Neural progenitor cell (in vitro differentiated cells): Measurements from ENCODE around the gene MAPK9. TPM values are rescaled to one million over a fixed set of nuclear protein-coding genes. Genes with fewer than 3 reads are reported as not detected.

Source experiments
- DNase-seq: peaks from one replicate; pipeline ENCODE4 v3.0.0-alpha.2; 2016; ENCODE audit warnings: low spot score
- H2AFZ ChIP-seq: fragments of 200-600 bp; sonication (generic); replicated peaks from 2 replicates; pipeline ENCODE4 v1.6.1; 2016; ENCODE audit warnings: antibody characterized with exemption
- H3F3A ChIP-seq: fragments of 200-600 bp; sonication (generic); 2 replicates; pipeline ENCODE4 v1.6.1; 2016; ENCODE audit warnings: antibody characterized with exemption, low read depth
- H3K27ac ChIP-seq: fragments of 200-600 bp; sonication (generic); 2 replicates; pipeline ENCODE4 v1.5.1; 2016; ENCODE audit warnings: mild to moderate bottlenecking
- H3K27me3 ChIP-seq: fragments of 200-600 bp; sonication (generic); 2 replicates; pipeline ENCODE4 v1.6.1; 2016; ENCODE audit warnings: mild to moderate bottlenecking, moderate library complexity
- H3K36me3 ChIP-seq: fragments of 200-600 bp; sonication (generic); 2 replicates; pipeline ENCODE4 v1.5.1; 2016
- H3K4me1 ChIP-seq: fragments of 200-600 bp; sonication (generic); 2 replicates; pipeline ENCODE4 v1.6.1; 2016; ENCODE audit warnings: mixed run types
- H3K4me2 ChIP-seq: fragments of 200-600 bp; sonication (generic); 2 replicates; pipeline ENCODE4 v1.6.1; 2016
- H3K4me3 ChIP-seq: fragments of 200-600 bp; sonication (generic); 2 replicates; pipeline ENCODE4 v1.5.1; 2016
- H3K79me2 ChIP-seq: fragments of 200-600 bp; sonication (generic); 2 replicates; pipeline ENCODE4 v1.6.1; 2016; ENCODE audit warnings: low read depth
- H3K9ac ChIP-seq: fragments of 200-600 bp; sonication (generic); 2 replicates; pipeline ENCODE4 v1.6.1; 2016
- H3K9me3 ChIP-seq: fragments of 200-600 bp; sonication (generic); 2 replicates; pipeline ENCODE4 v1.5.1; 2016; ENCODE audit warnings: low read depth
- H4K20me1 ChIP-seq: fragments of 200-600 bp; sonication (generic); 2 replicates; pipeline ENCODE4 v1.6.1; 2016; ENCODE audit warnings: low read depth
- H3K27ac Mint-ChIP-seq: 3 replicates; pipeline ENCODE4 v1.8.0; 2021; ENCODE audit warnings: mixed read lengths
- H3K27me3 Mint-ChIP-seq: 2 replicates; pipeline ENCODE4 v1.8.0; 2022; ENCODE audit warnings: low read depth, mild to moderate bottlenecking, inconsistent platforms, moderate library complexity, mixed read lengths; ENCODE audit not compliant: insufficient read depth
- H3K36me3 Mint-ChIP-seq: 3 replicates; pipeline ENCODE4 v1.8.0; 2021; ENCODE audit warnings: mixed read lengths
- H3K4me1 Mint-ChIP-seq: 3 replicates; pipeline ENCODE4 v1.8.0; 2021; ENCODE audit warnings: mixed read lengths
- H3K4me3 Mint-ChIP-seq: 3 replicates; pipeline ENCODE4 v1.8.0; 2021; ENCODE audit warnings: mild to moderate bottlenecking, moderate library complexity, mixed read lengths
- H3K9me3 Mint-ChIP-seq: 3 replicates; pipeline ENCODE4 v1.8.0; 2020; ENCODE audit warnings: mixed read lengths
- EZH2 ChIP-seq: fragments of 200-600 bp; sonication (generic); IDR thresholded peaks from 2 replicates; pipeline ENCODE4 v1.6.1; 2017; ENCODE audit warnings: antibody characterized with exemption, mild to moderate bottlenecking, moderate library complexity
- EZH2phosphoT487 ChIP-seq: fragments of 200-600 bp; sonication (generic); IDR thresholded peaks from 2 replicates; pipeline ENCODE4 v1.6.1; 2017; ENCODE audit warnings: antibody characterized with exemption
- total RNA-seq: library from RNA; depleted of rRNA; stranded (reverse); fragments of >200 nt; gene quantifications from 2 replicates; pipeline ENCODE4 v1.2.3, GENCODE V29; 2015; ENCODE audit warnings: low replicate concordance
- TF ChIP-seq, protein P1 (sequence below): fragments of 200-600 bp; sonication (generic); IDR thresholded peaks from 2 replicates; pipeline ENCODE4 v1.5.1; 2017; ENCODE audit warnings: antibody characterized with exemption, mild to moderate bottlenecking

Gene MAPK9
- total RNA-seq, 1 donor from 2014 or later = 40.6 TPM

DNA sequence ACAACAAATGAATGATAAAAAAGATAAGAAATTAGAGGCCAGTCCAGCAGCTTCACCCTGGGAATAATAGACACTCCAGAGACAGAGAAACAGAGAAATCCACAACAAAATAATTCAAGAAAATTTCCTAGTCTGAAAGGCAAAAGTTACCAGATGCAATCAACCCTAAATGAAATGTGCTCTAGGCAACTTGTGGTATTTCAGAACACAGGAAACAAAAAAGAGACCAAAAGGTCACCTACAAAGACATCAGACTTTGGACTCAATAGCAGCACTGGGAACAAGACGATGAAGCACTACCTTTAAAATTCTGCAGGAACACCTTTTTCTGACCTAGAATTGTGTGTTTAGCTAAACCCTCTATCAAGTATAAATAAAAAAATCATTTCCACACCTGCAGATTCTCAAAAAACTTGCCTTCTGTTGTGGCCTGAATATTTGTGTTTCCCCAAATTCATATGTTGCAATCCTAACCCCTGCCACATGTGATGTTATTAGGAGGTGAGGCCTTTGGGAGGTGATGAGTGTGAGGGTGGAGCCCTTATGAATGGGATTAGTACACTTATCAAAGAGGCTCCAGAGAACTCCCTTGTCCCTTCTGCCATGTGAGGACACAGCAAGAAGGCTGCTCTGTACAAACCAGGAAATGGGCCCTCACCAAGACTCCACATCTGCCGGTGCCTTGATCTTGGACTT is 5.9 kb upstream of the MAPK9 start:
- H3K4me3 ChIP-seq = no peak overlapping the region
- no peak overlapping the region for H3K4me2 ChIP-seq
- H3K27me3 ChIP-seq = no peaks in the 10 kb centered on the region
- Mint-ChIP-seq H3K4me1 (peaks cover 10% of the 10 kb centered on the region), H3K36me3 (peaks cover 25% of the 10 kb centered on the region), H3K27ac (no peak overlapping the region), H3K27me3 (peaks cover 8% of the 10 kb centered on the region), H3K9me3 (peaks cover 3% of the 10 kb centered on the region), H3K4me3 (no peak overlapping the region)
- no peak overlapping the region for H3K27ac ChIP-seq
- no peaks in the 10 kb centered on the region for H3K79me2 ChIP-seq
- no peak for DNase-seq
- peaks cover 7% of the 10 kb centered on the region for H3F3A ChIP-seq
- H3K9ac ChIP-seq = no peak overlapping the region
- H3K9me3 ChIP-seq = no peaks in the 10 kb centered on the region
- no peak overlapping the region for H2AFZ ChIP-seq
- H4K20me1 ChIP-seq = peaks cover 13% of the 10 kb centered on the region
- no peak for TF ChIP-seq EZH2phosphoT487
- TF ChIP-seq, protein P1, sequence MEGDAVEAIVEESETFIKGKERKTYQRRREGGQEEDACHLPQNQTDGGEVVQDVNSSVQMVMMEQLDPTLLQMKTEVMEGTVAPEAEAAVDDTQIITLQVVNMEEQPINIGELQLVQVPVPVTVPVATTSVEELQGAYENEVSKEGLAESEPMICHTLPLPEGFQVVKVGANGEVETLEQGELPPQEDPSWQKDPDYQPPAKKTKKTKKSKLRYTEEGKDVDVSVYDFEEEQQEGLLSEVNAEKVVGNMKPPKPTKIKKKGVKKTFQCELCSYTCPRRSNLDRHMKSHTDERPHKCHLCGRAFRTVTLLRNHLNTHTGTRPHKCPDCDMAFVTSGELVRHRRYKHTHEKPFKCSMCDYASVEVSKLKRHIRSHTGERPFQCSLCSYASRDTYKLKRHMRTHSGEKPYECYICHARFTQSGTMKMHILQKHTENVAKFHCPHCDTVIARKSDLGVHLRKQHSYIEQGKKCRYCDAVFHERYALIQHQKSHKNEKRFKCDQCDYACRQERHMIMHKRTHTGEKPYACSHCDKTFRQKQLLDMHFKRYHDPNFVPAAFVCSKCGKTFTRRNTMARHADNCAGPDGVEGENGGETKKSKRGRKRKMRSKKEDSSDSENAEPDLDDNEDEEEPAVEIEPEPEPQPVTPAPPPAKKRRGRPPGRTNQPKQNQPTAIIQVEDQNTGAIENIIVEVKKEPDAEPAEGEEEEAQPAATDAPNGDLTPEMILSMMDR = no peak
- no peak for TF ChIP-seq EZH2
- H3K36me3 ChIP-seq = no peaks in the 10 kb centered on the region
- no peaks in the 10 kb centered on the region for H3K4me1 ChIP-seq

DNA sequence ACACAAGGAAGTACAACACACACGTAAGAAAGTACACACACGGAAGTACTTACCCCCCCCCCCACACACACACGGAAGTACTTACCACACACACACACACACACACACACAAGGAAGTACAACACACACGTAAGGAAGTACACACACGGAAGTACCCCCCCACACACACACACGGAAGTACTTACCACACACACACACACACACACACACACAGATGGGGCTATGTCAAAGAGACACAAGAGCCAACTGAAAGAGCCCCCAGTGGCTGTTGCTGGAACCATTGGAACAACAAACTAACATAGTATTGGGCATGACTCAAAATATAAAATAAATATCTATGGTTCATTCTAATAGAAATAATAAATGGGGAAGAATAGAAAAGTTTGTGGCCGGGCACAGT is 4.9 kb upstream of the MAPK9 start:
- peaks cover 14% of the 10 kb centered on the region for H3F3A ChIP-seq
- peaks cover 3% of the 10 kb centered on the region for H3K9me3 Mint-ChIP-seq
- peaks cover 21% of the 10 kb centered on the region for H3K36me3 Mint-ChIP-seq
- no peaks in the 10 kb centered on the region for H3K4me1 ChIP-seq
- no peaks in the 10 kb centered on the region for H3K9me3 ChIP-seq
- no peak overlapping the region for H2AFZ ChIP-seq
- H3K27ac ChIP-seq = no peak overlapping the region
- no peaks in the 10 kb centered on the region for H3K36me3 ChIP-seq
- H3K27ac Mint-ChIP-seq = no peak overlapping the region
- H4K20me1 ChIP-seq = peaks cover 13% of the 10 kb centered on the region
- peaks cover 10% of the 10 kb centered on the region for H3K4me1 Mint-ChIP-seq
- H3K4me2 ChIP-seq = no peak overlapping the region
- no peak for DNase-seq
- H3K27me3 ChIP-seq = no peaks in the 10 kb centered on the region
- no peak overlapping the region for H3K9ac ChIP-seq
- TF ChIP-seq EZH2 (no peak), EZH2phosphoT487 (no peak)
- TF ChIP-seq, protein P1 = no peak
- no peak overlapping the region for H3K4me3 Mint-ChIP-seq
- H3K79me2 ChIP-seq = no peaks in the 10 kb centered on the region
- H3K27me3 Mint-ChIP-seq = peaks cover 10% of the 10 kb centered on the region
- no peak overlapping the region for H3K4me3 ChIP-seq

DNA sequence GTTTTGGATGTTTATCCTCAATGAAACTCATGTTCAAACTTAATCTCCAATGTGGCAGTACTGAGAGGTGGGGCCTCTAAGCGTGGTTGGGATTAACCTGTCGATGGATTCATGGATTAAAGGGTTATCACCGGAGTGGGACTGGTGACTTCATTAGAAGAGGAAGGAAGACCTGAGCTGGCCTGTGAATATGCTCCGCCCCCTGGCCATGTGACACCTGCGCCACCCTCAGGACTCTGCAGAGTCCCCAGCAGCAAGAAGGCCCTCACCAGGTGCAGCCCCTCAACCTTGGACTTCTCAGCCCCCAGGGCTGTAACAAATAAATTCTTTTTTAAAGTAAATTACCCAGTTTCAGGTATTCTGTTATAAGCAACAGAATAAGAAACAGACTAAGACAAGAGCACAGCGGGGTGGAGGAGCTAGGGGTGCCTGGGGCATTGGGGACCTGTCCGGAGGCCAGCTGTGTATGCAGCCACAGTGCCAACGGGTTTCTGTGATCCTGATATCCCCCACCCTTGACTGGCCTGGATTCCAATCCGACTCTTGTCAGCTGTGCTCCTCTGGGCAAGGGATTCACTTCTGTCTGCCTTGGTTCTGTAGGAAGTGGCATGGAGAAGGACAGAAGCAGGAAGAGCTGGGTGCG is 3.2 kb upstream of the MAPK9 start:
- H3K79me2 ChIP-seq = peaks cover 13% of the 10 kb centered on the region
- peaks cover 5% of the 10 kb centered on the region for H3K4me1 ChIP-seq
- Mint-ChIP-seq H3K36me3 (peaks cover 21% of the 10 kb centered on the region), H3K27ac (no peak overlapping the region), H3K9me3 (peaks cover 3% of the 10 kb centered on the region), H3K27me3 (peaks cover 10% of the 10 kb centered on the region), H3K4me1 (peaks cover 19% of the 10 kb centered on the region), H3K4me3 (no peak overlapping the region)
- H3K4me3 ChIP-seq = no peak overlapping the region
- H3K27ac ChIP-seq = no peak overlapping the region
- no peak overlapping the region for H3K9ac ChIP-seq
- no peak overlapping the region for H2AFZ ChIP-seq
- no peaks in the 10 kb centered on the region for H3K36me3 ChIP-seq
- no peak overlapping the region for H3K4me2 ChIP-seq
- H3K27me3 ChIP-seq = no peaks in the 10 kb centered on the region
- no peak for DNase-seq
- peaks cover 26% of the 10 kb centered on the region for H4K20me1 ChIP-seq
- TF ChIP-seq, protein P1 = no peak
- TF ChIP-seq EZH2 (no peak), EZH2phosphoT487 (no peak)
- peaks cover 17% of the 10 kb centered on the region for H3F3A ChIP-seq
- H3K9me3 ChIP-seq = no peaks in the 10 kb centered on the region
